CD14-positive monocyte (primary cell): ENCODE results near the gene CXCR4. TPM values are rescaled to one million over a fixed set of nuclear protein-coding genes. Genes with fewer than 3 reads are reported as not detected.
A peak's percentile ranks its signal among the peaks of the same experiment; 100 is the strongest.

Experiments
- DNase-seq, 3 donors: peaks; one replicate each; pipeline ENCODE4 v3.0.0-alpha.2; 2011 to 2022
- H2AFZ ChIP-seq: 2 replicates; pipeline ENCODE4 v1.6.0; 2012; ENCODE audit warnings: mild to moderate bottlenecking, low read depth, low read length, inconsistent platforms; ENCODE audit not compliant: insufficient read depth, poor library complexity, severe bottlenecking
- H3K27ac ChIP-seq, 2 donors: 1 replicate in 1 of 2; 2 replicates in 1 of 2; pipeline ENCODE4 v1.5.1; 2012 to 2013; ENCODE audit warnings: low read length in 2 of 2, control low read depth in 1 of 2, inconsistent platforms in 1 of 2, low read depth in 1 of 2, mild to moderate bottlenecking in 1 of 2
- H3K27me3 ChIP-seq, 2 donors: one replicate each; pipeline versions ENCODE4 v1.6.0 to v1.6.1; 2011 to 2013; ENCODE audit warnings: low read length in 2 of 2; ENCODE audit not compliant: control insufficient read depth in 2 of 2, insufficient read depth in 2 of 2
- H3K36me3 ChIP-seq, 2 donors: replicated peaks in 1 of 2; 1 replicate in 1 of 2; 2 replicates in 1 of 2; pipeline versions ENCODE4 v1.5.1 to v1.6.1; 2012 to 2013; ENCODE audit warnings: low read length in 2 of 2, control low read depth in 1 of 2, inconsistent platforms in 1 of 2, mild to moderate bottlenecking in 1 of 2; ENCODE audit not compliant: insufficient read depth in 2 of 2, control insufficient read depth in 1 of 2
- H3K4me1 ChIP-seq, 2 donors: 1 replicate in 1 of 2; 2 replicates in 1 of 2; pipeline versions ENCODE4 v1.5.1 to v1.6.1; 2012 to 2013; ENCODE audit warnings: low read length in 2 of 2, control low read depth in 1 of 2, inconsistent platforms in 1 of 2, mild to moderate bottlenecking in 1 of 2, moderate library complexity in 1 of 2; ENCODE audit not compliant: insufficient read depth in 2 of 2, control insufficient read depth in 1 of 2
- H3K4me2 ChIP-seq: replicated peaks from 2 replicates; pipeline ENCODE3; 2012; ENCODE audit warnings: low read length, moderate library complexity, mild to moderate bottlenecking; ENCODE audit not compliant: poor library complexity, severe bottlenecking; ENCODE audit errors: extremely low read depth
- H3K4me3 ChIP-seq, 3 experiments: fragments of 200-600 bp in 1 of 3; sonication (generic) in 1 of 3; replicated peaks in 1 of 3; 1 replicate in 2 of 3; 2 replicates in 1 of 3; pipeline ENCODE4 v1.5.1; 2011 to 2013; ENCODE audit warnings: low read length in 3 of 3, mild to moderate bottlenecking in 3 of 3, control low read depth in 2 of 3, low read depth in 2 of 3, inconsistent platforms in 1 of 3, moderate library complexity in 1 of 3
- H3K79me2 ChIP-seq: 2 replicates; pipeline ENCODE4 v1.6.0; 2012; ENCODE audit warnings: mild to moderate bottlenecking, control low read depth, inconsistent platforms, low read length, moderate library complexity; ENCODE audit not compliant: insufficient read depth
- H3K9ac ChIP-seq: 2 replicates; pipeline ENCODE4 v1.6.0; 2017; ENCODE audit warnings: low read length, mild to moderate bottlenecking; ENCODE audit not compliant: insufficient read depth, poor library complexity, severe bottlenecking
- H3K9me3 ChIP-seq, 2 donors: replicated peaks in 1 of 2; 1 replicate in 1 of 2; 2 replicates in 1 of 2; pipeline versions ENCODE4 v1.5.1 to v1.6.1; 2012 to 2013; ENCODE audit warnings: low read length in 2 of 2, control low read depth in 1 of 2; ENCODE audit not compliant: control insufficient read depth in 1 of 2, insufficient read depth in 1 of 2
- H4K20me1 ChIP-seq: 2 replicates; pipeline ENCODE4 v1.6.0; 2012; ENCODE audit warnings: mild to moderate bottlenecking, low read length, control low read depth, moderate library complexity; ENCODE audit not compliant: insufficient read depth
- H3K27ac Mint-ChIP-seq, 7 donors: one replicate each; pipeline ENCODE4 v1.8.0; 2020; ENCODE audit warnings: mild to moderate bottlenecking in 7 of 7, mixed read lengths in 7 of 7, moderate library complexity in 6 of 7, inconsistent platforms in 2 of 7
- H3K27me3 Mint-ChIP-seq, 3 donors: one replicate each; pipeline ENCODE4 v1.8.0; 2021 to 2022; ENCODE audit warnings: low read depth in 3 of 3, mild to moderate bottlenecking in 3 of 3, mixed read lengths in 3 of 3, moderate library complexity in 3 of 3, inconsistent platforms in 1 of 3
- H3K36me3 Mint-ChIP-seq, 2 donors: one replicate each; pipeline ENCODE4 v1.8.0; 2020; ENCODE audit warnings: mixed read lengths in 2 of 2, inconsistent platforms in 1 of 2, mild to moderate bottlenecking in 1 of 2
- H3K4me1 Mint-ChIP-seq: one replicate; pipeline ENCODE4 v1.8.0; 2020; ENCODE audit warnings: mild to moderate bottlenecking, mixed read lengths
- H3K4me3 Mint-ChIP-seq, 2 donors: one replicate each; pipeline ENCODE4 v1.8.0; 2020; ENCODE audit warnings: mild to moderate bottlenecking in 2 of 2, mixed read lengths in 2 of 2, moderate library complexity in 1 of 2
- H3K9me3 Mint-ChIP-seq, 7 donors: one replicate each; pipeline ENCODE4 v1.8.0; 2020 to 2022; ENCODE audit warnings: mixed read lengths in 7 of 7, mild to moderate bottlenecking in 6 of 7, moderate library complexity in 6 of 7, inconsistent platforms in 2 of 7
- CTCF ChIP-seq: fragments of 200-600 bp; IDR thresholded peaks from one replicate; pipeline ENCODE4 v1.8.0; 2022; ENCODE audit warnings: antibody characterized with exemption, mild to moderate bottlenecking
- WGBS: methylation state at CpG from one replicate; pipeline ENCODE4 v1.1.5; 2013; ENCODE audit warnings: missing lambda C conversion rate; ENCODE audit not compliant: insufficient coverage; 5-methylcytosine and 5-hydroxymethylcytosine counted together
- intact Hi-C, 2 donors: fragments of 100-400 bp; cut with micrococcal nuclease; formaldehyde crosslinking; loops; one replicate each; pipeline versions ENCODE4 v1.15.0 to v1.15.1; 2023
- polyA plus RNA-seq, 3 donors: library from polyadenylated mRNA; depleted of rRNA in 1 of 3; unstranded in 2 of 3; stranded (reverse) in 1 of 3; fragments of 300-500 nt in 2 of 3; fragments of >200 nt in 1 of 3; fragmentation: Illumina TruSeq in 2 of 3; gene quantifications; 1 replicate in 2 of 3; 2 replicates in 1 of 3; pipeline ENCODE4 v1.2.3, GENCODE V29; 2012 to 2021

Gene CXCR4
- polyA plus RNA-seq, 3 donors, result 140 to 1,274 (median 391) TPM

GRCh38 chr2:136085453-136086209 is 32.3 kb downstream of the CXCR4 start:
- Histone ChIP-seq H3K9me3 (no peaks in the 10 kb centered on the region), H2AFZ (no peak overlapping the region), H3K27me3 (no peaks in the 10 kb centered on the region), H3K27ac (no peak overlapping the region), H3K9ac (no peak overlapping the region), H3K4me2 (no peak overlapping the region), H3K4me1 (no peaks in the 10 kb centered on the region), H3K36me3 (no peaks in the 10 kb centered on the region), H3K4me3 (no peak overlapping the region), H3K79me2 (no peaks in the 10 kb centered on the region), H4K20me1 (no peaks in the 10 kb centered on the region)
- DNase-seq, result no peak
- peaks cover 0 to 7% (median 1%) of the 10 kb centered on the region in 7 donors for H3K9me3 Mint-ChIP-seq
- H3K4me1 Mint-ChIP-seq, result peaks cover 8% of the 10 kb centered on the region
- WGBS, result 100% methylated on average over 1 of the region's 4 CpGs
- no peak overlapping the region for H3K4me3 Mint-ChIP-seq
- intact Hi-C loops, result no loop called here
- H3K27me3 Mint-ChIP-seq, result peaks cover 0 to 5% (median 3%) of the 10 kb centered on the region in 3 donors
- no peaks in the 10 kb centered on the region for H3K36me3 Mint-ChIP-seq
- no peak overlapping the region for H3K27ac Mint-ChIP-seq
- TF ChIP-seq CTCF, result no peak

- H3K4me1 ChIP-seq, result no peaks in the 10 kb centered on the region
- H3K9me3 Mint-ChIP-seq, result peaks cover 7 to 20% (median 10%) of the 10 kb centered on the region in 7 donors
- H3K4me1 Mint-ChIP-seq, result peaks cover 4% of the 10 kb centered on the region
- peaks cover 0 to 4% (median 2%) of the 10 kb centered on the region in 3 donors for H3K27me3 Mint-ChIP-seq
- H3K9me3 ChIP-seq, result peaks cover 0 to 7% of the 10 kb centered on the region in 2 donors
- no peaks in the 10 kb centered on the region for H3K79me2 ChIP-seq
- DNase-seq, result no peak
- no peak for TF ChIP-seq CTCF
- H3K36me3 ChIP-seq, result no peaks in the 10 kb centered on the region
- no peak overlapping the region for H3K4me2 ChIP-seq
- peak overlapping the region; percentile 8 for H2AFZ ChIP-seq
- no peak overlapping the region for H3K9ac ChIP-seq
- WGBS, result no CpG with 5 or more reads among the region's 3 CpGs
- H3K4me3 ChIP-seq, result no peak overlapping the region
- H4K20me1 ChIP-seq, result no peaks in the 10 kb centered on the region
- H3K36me3 Mint-ChIP-seq, result peaks cover 0 to 4% of the 10 kb centered on the region in 2 donors
- H3K4me3 Mint-ChIP-seq, result no peak overlapping the region
- no peak overlapping the region for H3K27ac ChIP-seq
- intact Hi-C loops, result no loop called here
- no peaks in the 10 kb centered on the region for H3K27me3 ChIP-seq
- no peak overlapping the region for H3K27ac Mint-ChIP-seq
Observed at GRCh38 chr2:136081582-136082210, 36.3 kb downstream of the CXCR4 start.
